Tongue (tissue), 2 donors: Measurements from ENCODE around the gene ZFHX3. TPM values are rescaled to one million over a fixed set of nuclear protein-coding genes. Genes with fewer than 3 reads are reported as not detected.

Experiments used
- DNase-seq: peaks from one replicate; pipeline ENCODE4 v3.0.0-alpha.2; 2015
- total RNA-seq: library from RNA; depleted of rRNA; stranded (reverse); fragments of >200 nt; gene quantifications from one replicate; pipeline ENCODE4 v1.2.3, GENCODE V29; 2014

The ZFHX3 gene
- total RNA-seq, 1 donor from 2014 or later = 12.7 TPM

DNA sequence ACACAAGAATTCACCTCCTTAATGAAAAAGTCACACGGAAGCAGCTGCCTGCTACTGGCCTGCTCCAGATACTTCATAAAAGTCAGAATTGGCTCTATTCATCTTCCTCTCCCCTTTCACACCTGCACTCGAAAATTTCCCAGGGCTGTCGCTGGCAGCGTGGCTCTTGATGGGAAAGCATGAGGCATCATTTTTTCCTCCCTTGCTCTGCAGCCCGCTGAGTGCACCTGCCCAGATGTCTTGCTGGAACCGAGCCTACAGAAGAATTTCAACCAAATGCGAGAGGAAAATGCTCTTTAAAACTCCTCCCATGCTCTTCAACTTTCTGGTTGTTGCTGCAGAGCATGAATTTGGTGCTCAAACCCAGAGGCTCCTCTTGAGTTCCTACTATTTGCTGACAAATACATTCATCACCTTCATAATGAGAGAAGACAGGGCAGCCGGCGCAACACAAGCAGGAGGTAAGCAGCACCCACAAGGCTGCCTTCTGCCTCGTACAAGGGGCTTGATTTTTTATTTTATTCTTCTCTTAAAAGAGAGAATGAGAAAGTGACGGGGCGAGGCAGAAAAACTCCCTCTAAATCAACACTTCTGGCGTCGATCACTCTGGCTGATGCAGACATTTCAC is 146.8 kb downstream of the ZFHX3 start:
- DNase-seq = peak; percentile 44

DNA sequence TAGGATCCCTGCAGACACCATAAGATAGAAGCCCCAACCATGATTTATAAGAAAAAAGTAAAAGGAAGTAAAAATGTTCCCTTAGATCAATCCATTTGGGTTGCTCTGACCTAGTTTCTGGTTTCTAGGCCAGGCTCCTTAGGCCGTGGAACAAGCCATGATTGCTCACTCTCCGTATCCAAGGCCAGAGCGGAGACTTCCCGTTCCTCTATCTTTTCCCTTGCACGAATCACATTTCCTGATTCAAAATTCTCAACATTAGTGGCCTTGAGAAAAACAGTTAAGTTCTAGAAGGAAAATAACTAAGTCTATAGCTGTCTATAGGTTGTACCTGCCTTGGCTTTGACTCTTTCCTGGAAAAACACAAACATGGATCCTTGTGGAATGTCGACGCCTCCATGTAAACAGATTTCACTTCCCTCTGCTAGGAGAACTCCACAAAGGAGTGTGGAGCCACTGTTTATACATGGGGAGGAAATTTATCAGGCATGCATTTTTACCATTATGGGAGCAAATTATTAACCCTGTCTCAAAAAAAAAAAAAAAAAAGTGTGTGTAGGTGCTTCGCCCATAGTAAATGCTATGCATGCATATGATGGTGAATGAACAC is 149.6 kb downstream of the ZFHX3 start:
- DNase-seq = no peak

DNA sequence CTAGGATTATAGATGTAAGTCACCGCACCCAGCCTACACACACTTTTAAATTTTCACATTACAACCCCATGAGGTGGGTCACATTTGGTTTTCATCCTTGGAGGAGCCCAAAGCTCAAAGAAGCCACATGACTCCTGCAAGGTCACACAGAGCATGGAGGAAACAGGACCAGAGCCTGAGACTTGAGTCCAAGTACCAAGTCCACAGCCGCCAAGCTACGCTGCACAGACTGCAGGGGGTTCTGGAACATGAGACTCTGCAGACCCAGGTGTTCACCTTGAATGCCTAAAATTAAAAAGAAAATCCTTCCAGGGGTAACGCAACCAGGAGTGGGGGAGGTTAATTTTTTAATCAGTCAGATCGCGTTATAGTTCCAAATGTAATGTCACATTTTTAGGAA is 150.2 kb downstream of the ZFHX3 start:
- DNase-seq = no peak

DNA sequence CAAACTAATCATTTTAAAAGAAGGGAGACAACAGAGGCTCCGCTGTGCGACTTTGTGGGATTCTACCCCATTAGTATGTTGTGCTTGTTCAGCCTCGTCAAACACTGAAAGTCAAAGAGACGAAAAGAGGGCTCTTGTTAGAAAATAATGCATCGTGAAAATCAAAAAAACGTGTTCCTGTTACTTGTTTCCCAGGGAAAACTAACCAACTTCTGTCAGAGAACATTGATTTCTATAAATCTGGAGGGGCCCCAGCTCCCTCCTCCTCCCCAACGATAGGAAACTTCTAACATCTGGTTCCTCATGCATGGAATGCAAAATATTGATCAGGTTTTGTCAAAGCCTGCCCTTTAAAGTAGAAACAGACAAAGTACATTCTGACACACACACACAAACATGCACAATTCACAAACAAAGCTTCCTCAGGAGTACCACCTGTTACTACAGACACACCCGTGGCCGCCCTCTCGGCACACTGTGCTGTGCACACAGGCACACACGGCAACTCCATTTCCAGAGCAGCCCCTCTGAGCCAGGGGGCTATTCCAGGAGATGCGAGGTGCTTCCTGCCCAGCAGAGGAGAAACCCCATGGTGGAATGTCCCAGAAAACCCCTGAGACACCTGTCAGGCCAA is 151.3 kb downstream of the ZFHX3 start:
- no peak for DNase-seq

DNA sequence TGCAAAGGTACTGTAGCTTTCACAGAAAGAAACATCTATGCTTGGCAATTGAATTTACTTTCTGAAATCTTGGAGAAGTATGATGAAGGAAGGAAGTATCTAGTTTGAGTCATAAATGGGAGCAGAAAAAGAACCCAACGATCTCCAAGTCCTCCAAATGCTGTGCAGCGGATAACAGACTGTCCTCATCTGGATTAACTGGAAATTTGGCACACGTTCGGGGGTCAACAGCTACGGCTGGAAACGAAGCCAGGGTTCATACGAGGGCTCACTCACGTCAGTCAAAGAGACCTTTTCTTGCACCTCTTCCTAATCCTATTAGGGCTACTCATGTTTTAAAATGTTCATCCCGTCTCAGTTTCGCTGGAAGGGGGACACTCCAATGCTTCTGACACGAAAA is 152.0 kb downstream of the ZFHX3 start:
- DNase-seq = no peak

DNA sequence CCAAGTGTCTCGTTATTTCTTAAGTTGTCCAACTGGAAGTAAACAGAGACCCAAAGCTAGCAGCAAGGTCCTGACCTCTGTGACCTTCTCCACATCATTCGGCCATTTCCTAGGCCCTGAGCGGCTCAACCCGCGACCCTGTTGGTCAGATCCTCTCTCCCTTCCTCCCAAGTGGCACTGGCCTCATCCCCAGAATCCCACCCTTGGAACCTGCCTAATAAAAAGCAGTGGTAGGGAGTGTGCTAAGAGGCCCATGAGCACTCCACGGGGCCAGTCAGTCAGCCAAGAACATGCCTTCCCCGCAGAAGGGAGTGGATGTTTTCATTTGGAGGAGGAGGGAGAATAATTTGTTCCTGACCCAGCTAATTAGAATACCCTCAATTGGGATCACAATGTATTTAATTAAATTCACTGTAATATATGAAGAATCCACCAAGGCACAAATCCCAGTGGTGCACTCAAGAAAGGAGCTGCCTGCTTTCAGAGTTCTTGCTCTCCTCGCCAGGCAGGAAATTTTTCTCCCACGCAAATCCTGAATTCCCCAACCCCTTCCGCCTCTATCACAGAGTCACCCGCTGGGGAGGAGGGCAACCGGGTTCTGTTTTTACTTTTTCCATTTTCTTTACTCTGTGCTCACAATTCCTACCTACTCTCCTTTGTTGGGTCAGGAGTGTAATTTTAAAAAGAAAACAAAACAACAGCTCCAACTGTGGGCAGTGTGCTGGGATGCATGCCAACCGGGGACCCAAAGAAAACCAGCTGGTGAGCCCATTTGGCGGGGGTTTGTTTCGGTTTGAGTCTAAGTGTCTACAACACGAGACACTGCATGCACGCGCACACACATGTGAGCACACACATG is 153.4 kb downstream of the ZFHX3 start:
- no peak for DNase-seq

DNA sequence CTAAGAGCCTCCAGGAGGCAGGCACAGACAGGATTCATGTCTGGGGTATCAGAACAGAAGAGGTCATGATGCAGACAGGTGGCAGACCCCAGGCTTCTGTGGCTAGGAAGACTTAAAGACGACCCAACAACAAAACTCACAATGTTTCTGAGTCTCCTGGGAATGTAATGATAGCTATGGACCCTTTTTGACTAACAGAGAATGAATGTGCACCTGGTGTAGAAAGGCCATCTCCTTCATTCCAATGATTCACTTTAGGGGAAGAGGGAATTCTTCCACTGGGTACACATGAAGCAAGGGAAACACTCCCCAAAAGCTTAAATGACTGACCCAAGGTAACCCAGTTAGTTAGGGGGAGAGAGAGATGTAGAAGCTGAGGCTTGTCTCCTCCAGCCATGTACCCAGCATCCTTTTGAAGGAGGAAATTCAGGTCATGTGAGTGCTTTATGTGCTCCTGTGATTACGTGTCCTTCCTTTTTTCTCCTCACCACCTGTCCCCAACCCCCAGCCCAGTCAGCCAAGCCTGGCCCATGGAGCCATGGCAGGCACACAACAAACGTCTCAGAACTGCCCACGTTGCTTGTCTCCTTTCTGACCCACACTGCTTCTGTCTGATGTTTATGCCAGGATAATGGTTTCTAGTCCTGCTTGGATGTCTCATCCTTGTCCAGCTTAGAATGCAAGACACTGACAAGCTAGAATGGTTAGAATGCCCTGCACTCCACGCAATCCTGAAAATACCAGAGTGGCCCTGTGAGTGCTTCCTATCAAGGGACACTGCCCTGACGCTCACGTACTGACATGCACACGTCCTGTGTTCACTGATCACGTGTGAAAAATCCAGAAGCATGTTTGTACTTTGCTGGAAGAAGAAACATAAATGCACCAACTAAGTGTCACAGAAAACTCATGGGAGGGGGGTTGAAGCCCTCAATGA is 156.4 kb downstream of the ZFHX3 start:
- no peak for DNase-seq

DNA sequence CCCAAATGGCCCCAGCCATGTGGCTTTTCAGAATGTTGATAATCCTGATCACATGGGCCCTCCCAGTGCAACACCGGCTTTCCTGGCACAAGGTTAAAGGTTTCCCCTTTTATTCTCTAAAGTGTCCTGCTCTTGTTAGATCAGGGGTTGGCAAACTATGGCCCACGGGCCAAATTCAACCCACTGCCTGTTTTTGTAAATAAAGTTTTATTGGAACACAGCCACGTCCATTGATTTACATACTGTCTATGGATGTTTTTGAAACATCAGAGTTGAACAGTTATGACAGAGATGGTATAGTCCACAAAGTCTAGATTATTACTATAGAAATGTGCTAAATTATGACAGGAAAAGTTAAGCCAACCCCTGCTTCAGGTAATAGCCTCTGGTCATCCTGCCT is 157.3 kb downstream of the ZFHX3 start:
- no peak for DNase-seq

DNA sequence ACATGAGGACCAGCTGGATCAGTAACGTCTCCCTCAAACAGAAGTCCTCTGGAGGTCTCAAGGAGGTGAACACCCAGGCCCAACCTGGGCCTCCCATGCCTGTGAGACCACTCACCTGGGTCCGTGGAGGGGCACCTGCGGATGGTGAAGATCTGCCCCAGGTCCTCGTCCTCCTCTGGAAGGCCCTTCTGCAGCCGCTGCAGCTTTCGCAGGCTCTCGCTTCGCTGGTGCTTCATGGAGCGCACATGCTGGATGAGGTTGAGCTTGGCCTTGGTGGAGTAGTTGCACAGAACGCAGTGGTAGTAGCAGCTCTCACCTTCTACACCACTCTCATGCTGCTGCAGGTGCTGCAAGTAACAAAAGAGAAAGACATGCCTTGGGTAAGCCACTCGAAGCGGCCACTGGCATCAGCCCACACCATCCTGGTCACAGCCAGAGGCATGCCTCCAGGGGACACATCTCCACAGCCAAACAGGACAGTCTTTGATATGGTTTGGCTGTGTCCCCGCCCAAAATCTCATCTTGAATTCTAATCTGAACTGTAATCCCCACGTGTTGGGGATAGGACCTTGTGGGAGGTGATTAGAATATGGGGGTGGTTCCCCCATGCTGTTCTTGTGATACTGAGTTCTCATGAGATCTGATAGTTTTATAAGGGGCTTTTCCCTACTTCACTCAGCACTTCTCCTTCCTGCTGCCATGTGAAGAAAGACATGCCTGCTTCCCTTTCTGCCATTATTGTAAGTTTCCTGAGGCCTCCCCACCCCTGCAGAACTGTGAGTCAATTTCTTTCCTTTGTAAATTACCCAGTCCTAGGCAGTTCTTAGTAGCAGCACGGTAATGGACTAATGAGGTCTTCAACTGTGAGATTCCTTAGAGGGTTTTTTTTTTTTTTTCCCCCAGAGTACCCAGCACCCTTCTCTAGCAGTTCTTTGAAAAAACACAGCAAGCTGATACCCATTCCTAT is 158.0 kb downstream of the ZFHX3 start:
- DNase-seq = no peak

DNA sequence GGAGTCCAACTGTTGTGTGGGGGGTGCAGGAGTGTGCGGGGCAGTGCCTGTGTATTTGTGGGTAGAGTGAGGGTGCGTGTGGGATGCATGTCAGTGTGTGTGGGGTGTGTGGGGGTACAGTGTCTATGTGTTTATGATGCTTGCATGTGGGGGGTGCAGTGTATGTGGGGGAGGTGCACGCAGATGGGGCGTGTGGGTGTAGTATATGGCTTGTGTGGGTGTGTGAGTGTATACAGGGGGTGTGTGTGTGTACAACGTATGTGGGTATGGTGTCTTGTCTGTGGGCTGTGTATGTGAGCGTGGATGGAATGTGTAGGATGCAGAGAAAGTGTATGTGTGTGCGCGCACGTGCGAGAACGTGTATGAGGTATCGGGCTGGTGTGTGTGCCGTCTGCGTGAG is 160.4 kb downstream of the ZFHX3 start:
- DNase-seq = no peak

DNA sequence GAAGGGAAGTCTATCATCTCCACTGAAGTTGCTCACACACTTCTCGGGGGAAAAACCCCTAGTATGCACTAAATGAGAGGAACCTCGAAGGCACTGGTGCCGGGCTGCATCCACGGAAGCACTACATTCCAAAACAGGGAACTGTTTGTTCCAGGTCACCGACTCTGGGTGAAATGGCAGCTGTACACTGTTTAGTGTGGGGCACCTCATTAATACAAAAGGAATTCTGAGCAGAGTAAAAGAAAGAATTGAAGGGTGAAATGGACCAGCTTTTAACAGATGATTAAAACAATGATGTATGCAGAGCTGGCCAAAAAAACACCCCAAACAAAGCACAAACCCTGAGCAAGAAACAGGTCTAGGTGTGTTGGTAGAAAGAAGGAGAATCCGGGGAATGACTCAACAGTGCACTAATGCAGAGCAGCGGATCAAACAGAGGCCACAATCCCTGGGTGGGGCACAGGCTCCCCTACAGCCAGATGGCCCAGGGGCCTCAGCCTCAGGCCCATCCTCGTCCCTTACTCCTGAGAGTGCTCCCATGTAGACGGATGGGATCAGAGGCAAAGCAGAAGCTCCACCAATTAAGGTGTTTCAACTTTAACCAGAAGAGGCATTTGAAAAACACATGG is 161.5 kb downstream of the ZFHX3 start:
- DNase-seq = no peak

DNA sequence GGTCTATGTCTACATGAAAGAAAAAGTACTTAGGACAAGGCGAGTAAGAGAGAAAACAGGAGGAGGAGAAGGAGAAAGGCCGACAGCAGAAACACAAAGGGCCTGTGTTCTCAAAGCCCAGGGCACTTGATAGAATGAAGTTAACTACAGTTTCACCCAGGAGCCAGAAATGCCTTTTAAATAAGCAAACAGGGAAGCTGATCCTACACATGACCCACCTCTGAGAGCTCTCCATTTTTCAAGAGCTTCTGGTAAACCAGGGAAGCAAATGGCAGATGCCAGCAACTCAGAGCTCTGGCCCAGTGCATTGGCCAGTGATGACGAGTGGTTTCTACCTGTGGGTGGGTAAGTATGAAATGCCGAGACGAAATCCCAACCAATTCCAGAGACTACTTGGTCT is 163.4 kb downstream of the ZFHX3 start:
- DNase-seq = no peak

DNA sequence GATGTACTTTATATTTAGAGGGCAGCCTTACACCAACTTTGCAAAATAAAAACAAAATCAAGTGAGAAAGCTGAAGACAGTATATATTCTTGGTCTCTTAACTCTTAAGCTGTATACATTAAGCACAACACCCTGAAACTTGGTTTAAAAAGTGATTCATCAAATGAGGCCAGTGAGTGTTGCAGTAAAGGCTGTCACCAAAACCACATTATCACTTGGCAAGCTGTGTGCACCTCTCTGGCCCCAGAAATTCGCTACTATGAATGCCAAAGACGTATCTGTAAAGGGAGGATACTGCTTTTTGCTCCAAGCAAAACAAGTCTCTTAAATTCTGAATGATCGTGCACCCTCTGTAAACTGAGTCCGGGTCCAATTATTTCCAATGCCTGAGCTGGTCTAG is 163.9 kb downstream of the ZFHX3 start:
- DNase-seq = no peak

DNA sequence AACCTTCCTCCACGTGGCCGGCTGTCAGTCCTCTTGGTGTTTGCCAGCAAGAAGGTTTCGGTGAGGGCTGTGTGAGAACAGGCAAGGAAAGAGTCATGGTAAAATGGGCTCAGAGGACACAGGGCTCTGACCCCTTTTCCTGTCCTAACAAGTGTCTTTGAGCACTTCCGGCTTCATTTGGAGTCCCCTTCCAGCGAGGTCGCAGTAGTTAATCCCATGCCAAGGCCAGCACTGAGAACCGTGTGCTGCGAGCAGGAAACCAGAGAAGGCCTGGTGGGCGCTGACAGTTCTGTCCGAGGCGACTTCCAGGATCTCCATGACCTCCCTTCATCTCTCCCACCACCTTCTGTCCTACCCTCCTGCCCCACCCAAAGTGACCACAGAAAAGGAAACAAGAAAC is 168.1 kb downstream of the ZFHX3 start:
- no peak for DNase-seq

DNA sequence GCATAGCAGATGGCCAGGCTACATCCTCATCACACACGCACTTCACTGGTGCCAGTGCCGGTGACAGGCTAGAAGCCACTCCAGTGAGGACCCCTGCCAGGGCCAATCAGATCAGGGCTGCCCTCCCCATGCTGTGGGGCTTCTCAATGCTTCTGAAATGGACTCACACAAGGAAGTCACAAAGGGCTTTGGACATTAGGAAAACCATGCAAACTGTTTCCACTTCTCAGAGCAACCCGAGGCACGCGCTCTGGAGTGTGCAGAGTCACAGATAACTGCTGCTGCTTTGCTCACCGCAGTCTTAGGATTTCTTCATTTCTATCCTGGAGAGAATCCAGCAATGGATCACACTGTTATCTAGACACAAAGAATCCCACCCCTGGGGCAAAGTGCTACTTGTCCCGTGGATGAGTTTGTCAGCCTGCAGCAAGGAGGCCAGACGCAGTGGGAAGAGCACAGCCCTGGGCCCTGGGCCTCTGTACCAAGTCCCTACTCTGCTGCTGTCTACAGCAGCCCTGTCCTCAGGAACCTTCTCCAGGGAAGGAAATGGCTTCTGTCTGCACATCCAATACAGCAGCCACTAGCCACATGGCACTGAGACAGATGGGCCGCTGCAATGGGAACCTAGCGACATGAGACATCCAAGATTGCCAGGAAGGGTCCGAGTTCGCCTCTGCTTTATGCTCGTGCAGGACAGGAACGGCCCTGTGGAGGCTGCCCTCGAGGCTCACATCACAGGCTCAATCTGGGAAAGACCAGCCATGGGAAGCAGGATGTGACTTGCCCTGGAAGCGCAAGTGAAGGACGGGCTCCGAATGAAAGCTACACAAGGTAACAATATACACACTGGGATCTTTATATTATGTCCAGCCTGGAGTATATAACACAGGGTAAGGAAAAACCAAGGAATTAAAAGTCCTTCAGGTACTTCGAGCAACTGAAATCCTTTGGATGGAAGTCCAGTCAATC is 169.3 kb downstream of the ZFHX3 start:
- DNase-seq = no peak

DNA sequence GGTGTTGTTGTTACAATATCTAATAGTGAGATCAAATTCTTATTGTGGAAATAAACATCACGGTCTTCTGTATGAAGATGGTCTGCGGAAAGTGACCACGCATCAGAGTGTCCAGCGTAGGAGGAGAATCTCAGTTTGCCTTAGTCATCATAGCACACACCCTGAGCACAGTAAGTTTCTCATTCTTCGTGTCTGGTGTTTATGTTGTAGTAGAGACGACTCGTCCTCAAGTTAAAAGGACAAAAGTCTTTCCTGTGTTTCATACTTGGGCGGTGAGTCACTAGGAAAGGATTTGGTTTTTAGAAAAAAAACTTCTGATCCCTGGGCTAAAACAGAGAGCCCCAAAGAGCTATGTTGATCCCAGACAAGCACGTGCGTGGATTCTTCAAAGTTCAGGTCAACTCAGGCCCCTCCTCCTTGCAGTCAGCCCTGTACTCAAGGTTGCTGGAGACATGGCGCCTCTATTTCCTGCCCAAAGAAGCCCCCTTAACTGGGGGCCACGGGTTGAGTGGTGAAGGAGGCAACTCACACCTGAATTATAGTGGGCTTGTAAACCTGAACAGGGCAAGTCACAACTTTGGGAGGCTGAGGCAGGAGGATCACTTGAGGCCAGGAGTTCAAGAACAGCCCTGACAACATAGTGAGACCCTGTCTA is 170.4 kb downstream of the ZFHX3 start:
- DNase-seq = peak; percentile 28

DNA sequence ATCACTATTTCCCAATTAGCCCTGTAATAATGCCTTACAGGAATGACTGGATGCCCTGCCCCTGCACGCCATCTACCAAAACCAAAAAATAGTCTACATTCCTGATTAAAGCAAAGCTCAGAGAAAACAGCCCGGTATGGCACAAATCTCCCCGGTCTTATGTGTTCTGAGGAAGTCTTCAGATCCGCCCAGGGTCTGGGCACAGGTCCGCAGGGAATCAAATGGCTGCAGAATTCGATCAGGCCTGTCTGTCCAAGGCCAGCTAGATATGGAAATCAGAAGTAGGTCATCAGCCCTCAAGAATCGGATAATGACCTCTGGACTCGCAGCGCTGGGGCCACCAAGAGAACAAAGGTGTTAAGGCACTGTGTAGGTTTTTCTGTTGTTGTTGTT is 171.0 kb downstream of the ZFHX3 start:
- DNase-seq = no peak

DNA sequence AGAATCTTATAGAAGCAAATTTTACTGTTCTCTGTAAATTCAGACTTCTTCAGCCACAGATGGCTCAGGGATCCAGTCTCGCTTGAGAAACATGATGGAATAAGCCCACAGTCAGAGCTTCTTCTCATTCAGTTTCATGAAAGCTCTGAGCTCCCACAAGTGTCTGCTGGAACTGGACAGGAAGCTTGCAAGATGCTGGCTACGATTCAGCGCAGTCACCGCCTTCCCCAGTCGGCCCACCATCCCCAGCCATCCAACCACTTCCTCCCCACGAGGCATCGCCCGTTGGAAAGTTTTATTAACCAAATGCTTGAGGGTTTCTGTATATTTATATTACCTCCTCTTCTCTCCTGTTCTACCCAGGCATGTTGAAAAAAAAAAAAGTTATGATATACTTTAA is 171.7 kb downstream of the ZFHX3 start:
- peak; percentile 38 for DNase-seq
